Hepatic stellate cell (primary cell): Measurements from ENCODE around the gene LBR.
"Not testable (repeated sequence)": the region's sequence is repeated elsewhere in the genome, so short reads cannot be mapped to it uniquely, and the experiment has no call there.

ENCODE experiments used
- DNase-seq: peaks from one replicate; pipeline ENCODE4 v3.0.0; 2011; ENCODE audit warnings: low spot score

The LBR gene

GRCh38 chr1:225422795-225423517 lies 4.9 kb downstream of the LBR start:
- DNase-seq = no peak

GRCh38 chr1:225422031-225422605 lies 5.7 kb downstream of the LBR start:
- no peak for DNase-seq

GRCh38 chr1:225418598-225418997 lies 9.2 kb downstream of the LBR start:
- no peak for DNase-seq

GRCh38 chr1:225418059-225418458 lies 9.8 kb downstream of the LBR start:
- no peak for DNase-seq

- DNase-seq = no peak
Observed at GRCh38 chr1:225415967-225416745, 11.7 kb downstream of the LBR start.

- no peak for DNase-seq
Observed at GRCh38 chr1:225415307-225415706, 12.5 kb downstream of the LBR start.

GRCh38 chr1:225413708-225414375 lies 14.0 kb downstream of the LBR start:
- no peak for DNase-seq

- DNase-seq = no peak
Observed at GRCh38 chr1:225412803-225413351, 15.0 kb downstream of the LBR start.

- no peak for DNase-seq
Observed at GRCh38 chr1:225412321-225412720, 15.5 kb downstream of the LBR start.

- no peak for DNase-seq
Observed at GRCh38 chr1:225410036-225410435, 17.8 kb downstream of the LBR start.

GRCh38 chr1:225409051-225409450 lies 18.8 kb downstream of the LBR start:
- DNase-seq = no peak

GRCh38 chr1:225408249-225408648 lies 19.6 kb downstream of the LBR start:
- no peak for DNase-seq

- no peak for DNase-seq
Observed at GRCh38 chr1:225407755-225408154, 20.1 kb downstream of the LBR start.

- DNase-seq = no peak
Observed at GRCh38 chr1:225406976-225407725, 20.7 kb downstream of the LBR start.

GRCh38 chr1:225400968-225401367 lies 26.9 kb downstream of the LBR start:
- DNase-seq = no peak

- no peak for DNase-seq
Observed at GRCh38 chr1:225396357-225396756, 31.5 kb downstream of the LBR start.

- no peak for DNase-seq
Observed at GRCh38 chr1:225389843-225390242, 38.0 kb downstream of the LBR start.

GRCh38 chr1:225388372-225388771 lies 39.5 kb downstream of the LBR start:
- DNase-seq = no peak

- DNase-seq = not testable (repeated sequence)
Observed at GRCh38 chr1:225386860-225387259, 41.0 kb downstream of the LBR start.

GRCh38 chr1:225380691-225381090 lies 47.1 kb downstream of the LBR start:
- DNase-seq = no peak

- DNase-seq = peak; percentile 24
Observed at GRCh38 chr1:225378880-225379279, 49.0 kb downstream of the LBR start.

- no peak for DNase-seq
Observed at GRCh38 chr1:225374996-225375395, 52.8 kb downstream of the LBR start.
